ENCODE data around the gene UBXN7.
"Not testable (repeated sequence)": the region's sequence is repeated elsewhere in the genome, so short reads cannot be mapped to it uniquely, and the experiment has no call there.

UBXN7 gene

DNA sequence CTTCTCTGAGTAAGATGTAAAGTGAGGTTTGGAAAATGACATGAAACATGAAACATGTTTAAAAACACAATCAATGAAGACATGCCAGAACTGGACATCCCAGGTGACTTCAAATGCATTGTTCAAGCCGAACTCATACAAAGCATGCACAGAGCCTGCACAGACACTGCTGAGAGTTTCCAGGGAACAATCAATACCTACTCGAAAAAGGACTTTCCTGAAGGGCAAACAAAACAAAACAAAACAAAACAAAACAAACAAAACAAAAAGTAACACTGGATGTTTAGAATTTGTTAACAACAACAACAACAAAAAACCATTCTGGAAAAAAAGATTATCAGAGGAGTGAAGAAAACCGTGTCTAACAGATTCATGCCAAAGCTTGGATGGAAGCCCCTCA lies 83.5 kb downstream of the UBXN7 start:
- TF ChIP-seq, protein P1, sequence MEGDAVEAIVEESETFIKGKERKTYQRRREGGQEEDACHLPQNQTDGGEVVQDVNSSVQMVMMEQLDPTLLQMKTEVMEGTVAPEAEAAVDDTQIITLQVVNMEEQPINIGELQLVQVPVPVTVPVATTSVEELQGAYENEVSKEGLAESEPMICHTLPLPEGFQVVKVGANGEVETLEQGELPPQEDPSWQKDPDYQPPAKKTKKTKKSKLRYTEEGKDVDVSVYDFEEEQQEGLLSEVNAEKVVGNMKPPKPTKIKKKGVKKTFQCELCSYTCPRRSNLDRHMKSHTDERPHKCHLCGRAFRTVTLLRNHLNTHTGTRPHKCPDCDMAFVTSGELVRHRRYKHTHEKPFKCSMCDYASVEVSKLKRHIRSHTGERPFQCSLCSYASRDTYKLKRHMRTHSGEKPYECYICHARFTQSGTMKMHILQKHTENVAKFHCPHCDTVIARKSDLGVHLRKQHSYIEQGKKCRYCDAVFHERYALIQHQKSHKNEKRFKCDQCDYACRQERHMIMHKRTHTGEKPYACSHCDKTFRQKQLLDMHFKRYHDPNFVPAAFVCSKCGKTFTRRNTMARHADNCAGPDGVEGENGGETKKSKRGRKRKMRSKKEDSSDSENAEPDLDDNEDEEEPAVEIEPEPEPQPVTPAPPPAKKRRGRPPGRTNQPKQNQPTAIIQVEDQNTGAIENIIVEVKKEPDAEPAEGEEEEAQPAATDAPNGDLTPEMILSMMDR (IDR thresholded peaks at IDR 0.05) = no peak
- no peak for TF ChIP-seq ZFX (IDR thresholded peaks at IDR 0.05; ENCODE audit: borderline replicate concordance)
- H3K27ac ChIP-seq = no peak overlapping the region

DNA sequence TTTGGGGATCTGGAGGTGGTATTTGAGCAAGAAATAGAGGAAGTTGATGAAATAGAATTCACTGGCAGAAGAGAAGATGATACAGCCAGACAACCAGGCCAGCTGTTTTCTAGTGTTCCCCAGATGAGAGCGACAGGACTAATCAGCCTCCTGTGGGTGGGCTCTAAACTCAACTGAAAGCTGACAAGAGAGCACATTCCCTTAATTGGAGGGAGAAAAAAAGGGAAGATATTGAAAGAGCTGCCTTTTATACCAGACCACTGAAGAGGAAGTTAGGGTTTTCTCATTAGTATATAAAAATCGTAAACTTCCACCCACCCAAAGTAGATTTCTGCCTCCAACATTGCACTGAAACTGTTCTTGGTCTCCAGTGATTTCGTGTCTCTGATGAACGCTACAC lies 87.6 kb downstream of the UBXN7 start:
- TF ChIP-seq, protein P1 (IDR thresholded peaks at IDR 0.05) = no peak
- TF ChIP-seq ZFX (IDR thresholded peaks at IDR 0.05; ENCODE audit: borderline replicate concordance) = no peak
- no peak overlapping the region for H3K27ac ChIP-seq

DNA sequence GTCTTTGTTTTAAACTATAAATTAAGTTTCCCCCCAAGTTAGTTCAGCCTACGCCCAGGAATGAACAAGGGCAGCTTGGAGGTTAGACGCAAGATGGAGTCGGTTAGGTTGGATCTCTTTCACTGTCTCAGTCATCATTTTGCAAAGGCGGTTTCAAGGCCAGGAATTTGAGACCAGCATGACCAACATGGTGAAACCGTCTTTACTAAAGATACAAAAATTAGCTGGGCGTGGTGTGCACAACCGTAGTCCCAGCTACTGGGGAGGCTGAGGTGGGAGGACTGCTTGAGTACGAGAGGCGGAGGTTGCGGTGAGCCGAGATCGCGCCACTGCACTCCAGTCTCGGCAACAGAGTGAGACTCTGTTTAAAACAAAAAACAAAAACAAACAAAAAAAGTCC lies 88.3 kb downstream of the UBXN7 start:
- H3K27ac ChIP-seq = not testable (repeated sequence)

DNA sequence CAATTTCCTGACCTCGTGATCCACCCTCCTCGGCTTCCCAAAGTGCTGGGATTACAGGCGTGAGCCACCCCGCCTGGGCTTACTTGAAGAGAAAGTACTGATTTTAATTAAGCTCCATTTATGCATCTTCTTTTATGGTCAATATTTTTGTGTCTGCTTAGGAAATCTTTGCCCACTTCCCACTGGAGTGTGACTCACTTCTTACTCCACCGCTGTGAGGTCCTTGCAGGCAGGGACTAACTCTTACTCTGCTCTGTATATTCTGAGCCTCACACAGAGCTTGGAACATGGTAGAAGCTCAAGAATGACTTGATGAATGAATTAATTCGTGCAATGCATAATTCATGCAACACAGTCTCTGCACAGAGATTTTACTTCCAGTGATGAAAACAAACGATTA lies 91.1 kb downstream of the UBXN7 start:
- no peak overlapping the region for H3K27ac ChIP-seq
- TF ChIP-seq, protein P1 (IDR thresholded peaks at IDR 0.05) = no peak
- TF ChIP-seq ZFX (IDR thresholded peaks at IDR 0.05; ENCODE audit: borderline replicate concordance) = no peak

DNA sequence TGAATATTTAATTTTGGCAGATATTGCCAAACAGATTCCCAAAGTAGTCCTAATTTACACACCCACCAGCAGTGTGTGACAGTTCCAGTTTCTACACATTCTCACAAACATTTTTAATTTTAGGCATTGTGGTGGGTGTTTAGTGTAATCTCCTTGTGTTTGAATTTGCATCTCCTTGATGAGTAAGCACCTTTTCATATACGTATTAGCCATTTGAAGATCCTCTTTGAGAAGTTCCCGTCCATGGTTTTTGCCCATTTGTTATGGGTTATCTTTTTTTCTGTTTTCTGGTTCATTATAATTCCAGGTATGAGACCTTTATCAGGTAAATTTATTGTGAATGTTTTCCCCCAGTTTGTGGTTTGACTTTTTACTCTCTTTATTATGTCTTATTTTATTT lies 91.8 kb downstream of the UBXN7 start:
- no peak overlapping the region for H3K27ac ChIP-seq
- no peak for TF ChIP-seq ZFX (IDR thresholded peaks at IDR 0.05; ENCODE audit: borderline replicate concordance)
- TF ChIP-seq, protein P1 (IDR thresholded peaks at IDR 0.05) = no peak

DNA sequence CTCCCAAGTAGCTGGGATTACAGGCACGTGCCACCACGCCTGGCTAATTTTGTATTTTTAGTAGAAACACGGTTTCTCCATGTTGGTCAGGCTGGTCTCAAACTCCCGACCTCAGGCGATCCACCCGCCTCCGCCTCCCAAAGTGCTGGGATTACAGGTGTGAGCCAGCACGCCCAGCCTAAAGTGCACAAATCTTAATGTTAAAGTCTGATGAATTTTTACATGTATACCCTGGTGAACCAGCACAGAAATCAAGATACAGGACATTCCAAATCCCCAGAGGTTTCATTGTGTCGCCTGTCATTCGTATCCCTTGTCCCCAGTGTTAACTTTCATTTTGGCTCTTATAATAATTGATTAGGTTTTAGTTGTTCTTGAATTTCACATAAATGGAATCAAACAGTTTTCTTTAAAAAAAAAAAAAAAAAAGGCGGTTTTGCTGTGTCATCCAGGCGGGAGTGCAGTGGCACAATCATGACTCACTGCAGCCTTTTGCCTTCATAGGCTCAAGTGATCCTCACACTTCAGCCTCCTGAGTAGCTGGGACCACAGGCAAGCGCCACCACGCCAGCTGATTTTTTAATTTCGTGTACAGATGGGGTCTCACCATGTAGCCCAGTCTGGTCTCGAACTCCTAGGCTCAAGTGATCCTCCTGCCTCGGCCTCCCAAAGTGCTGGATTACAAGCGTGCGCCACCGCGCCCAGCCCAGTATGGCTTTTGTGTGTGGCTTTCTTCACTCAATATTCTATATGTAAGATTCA lies 92.6 kb downstream of the UBXN7 start:
- H3K27ac ChIP-seq = no peak overlapping the region
- no peak for TF ChIP-seq ZFX (IDR thresholded peaks at IDR 0.05; ENCODE audit: borderline replicate concordance)
- TF ChIP-seq, protein P1 (IDR thresholded peaks at IDR 0.05) = no peak

DNA sequence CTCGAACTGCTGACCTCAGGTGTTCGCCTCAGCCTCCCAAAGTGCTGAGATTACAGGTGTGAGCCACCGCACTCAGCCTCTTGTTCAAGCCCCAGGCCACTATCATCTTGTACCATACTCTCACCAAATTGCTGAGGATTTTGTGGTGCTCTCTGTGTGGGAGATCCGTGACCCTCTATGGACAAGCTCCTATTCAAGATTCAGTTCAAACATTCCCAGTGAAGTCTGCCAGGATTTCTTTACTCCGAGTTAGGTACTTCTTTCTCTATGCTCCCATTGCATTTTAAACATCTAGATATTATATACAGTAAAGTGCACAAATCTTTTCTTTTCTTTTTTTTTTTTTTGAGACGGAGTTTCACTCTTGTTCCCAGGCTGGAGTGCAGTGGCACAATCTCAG lies 93.2 kb downstream of the UBXN7 start:
- H3K27ac ChIP-seq = no peak overlapping the region
- no peak for TF ChIP-seq ZFX (IDR thresholded peaks at IDR 0.05; ENCODE audit: borderline replicate concordance)
- TF ChIP-seq, protein P1 (IDR thresholded peaks at IDR 0.05) = no peak
